ENCODE measurements around the gene LSS.

GRCh38 chr21:46250146-46250725, 21.7 kb upstream of the LSS start:
- TF ChIP-seq EZH2 (IDR thresholded peaks at IDR 0.05; ENCODE audit: borderline replicate concordance, low read length) (no peak), CTCF (conservative IDR thresholded peaks at IDR 0.05 in 1 of 2, IDR thresholded peaks at IDR 0.05 in 1 of 2; ENCODE audit: extremely low read depth in 1 of 2, insufficient read depth in 1 of 2, low read depth in 1 of 2, low read length in 2 of 2) (no peak)
